Gastroesophageal sphincter (tissue), 4 donors: ENCODE data around the gene MSH5. TPM values are rescaled to one million over a fixed set of nuclear protein-coding genes. Genes with fewer than 3 reads are reported as not detected.

Experiments
- ATAC-seq: fragments of 150-250 bp; one replicate; pipeline ENCODE4 v1.9.1; 2016; ENCODE audit warnings: mild to moderate bottlenecking, moderate library complexity
- H3K27ac ChIP-seq, 4 donors: fragments of 200-600 bp; sonication (generic) in 3 of 4; 1 replicate in 3 of 4; 2 replicates in 1 of 4; pipeline ENCODE4 v1.5.1; 2016 to 2019
- H3K27me3 ChIP-seq: fragments of 200-600 bp; sonication (generic); one replicate; pipeline ENCODE4 v1.5.1; 2019
- H3K36me3 ChIP-seq, 2 donors: fragments of 200-600 bp; sonication (generic); one replicate each; pipeline ENCODE4 v1.5.1; 2019; ENCODE audit warnings: control low read depth in 1 of 2
- H3K4me1 ChIP-seq, 3 donors: fragments of 200-600 bp; sonication (generic); 1 replicate in 2 of 3; 2 replicates in 1 of 3; pipeline ENCODE4 v1.5.1; 2016 to 2019; ENCODE audit warnings: control low read depth in 2 of 3
- H3K4me3 ChIP-seq, 2 donors: fragments of 200-600 bp; sonication (generic); one replicate each; pipeline ENCODE4 v1.5.1; 2019; ENCODE audit warnings: mild to moderate bottlenecking in 1 of 2, moderate library complexity in 1 of 2
- H3K9me3 ChIP-seq, 3 donors: fragments of 200-600 bp; sonication (generic); one replicate each; pipeline ENCODE4 v1.5.1; 2017 to 2019; ENCODE audit warnings: control low read depth in 2 of 3
- CTCF ChIP-seq, 4 experiments: fragments of 200-600 bp in 2 of 4; fragments of 450-650 bp in 2 of 4; sonication (generic) in 1 of 4; IDR thresholded peaks; one replicate each; pipeline ENCODE4 v1.5.1; 2017 to 2019; ENCODE audit warnings: antibody characterized with exemption in 4 of 4, mild to moderate bottlenecking in 2 of 4, moderate library complexity in 2 of 4
- EP300 ChIP-seq: sonication (generic); formaldehyde crosslinking; IDR thresholded peaks from one replicate; pipeline ENCODE4 v1.6.1; 2017; ENCODE audit warnings: antibody characterized with exemption, mild to moderate bottlenecking
- POLR2A ChIP-seq, 2 donors: fragments of 450-650 bp; IDR thresholded peaks; one replicate each; pipeline ENCODE4 v1.6.1; 2017; ENCODE audit warnings: antibody characterized with exemption in 2 of 2, mild to moderate bottlenecking in 2 of 2, moderate library complexity in 1 of 2
- POLR2AphosphoS5 ChIP-seq: sonication (generic); formaldehyde crosslinking; IDR thresholded peaks from one replicate; pipeline ENCODE4 v1.6.1; 2017; ENCODE audit warnings: antibody characterized with exemption
- WGBS, 2 donors: methylation state at CpG; one replicate each; pipeline ENCODE4 v1.1.5; 2018; ENCODE audit warnings: low coverage in 1 of 2; 5-methylcytosine and 5-hydroxymethylcytosine counted together
- total RNA-seq, 4 donors: library from RNA; depleted of rRNA; stranded (reverse); fragments of >200 nt; gene quantifications; one replicate each; pipeline ENCODE4 v1.1.0, GENCODE V29; 2016

The MSH5 gene
- total RNA-seq, 4 donors from 2014 or later = 1.9 to 12.7 (median 6.7) TPM

GRCh38 chr6:31770860-31771259 lies 31.1 kb downstream of the MSH5 start:
- ATAC-seq = no peak
- WGBS, 2 donors = 100% methylated on average over 2 of the region's 2 CpGs

GRCh38 chr6:31771992-31772358 lies 32.2 kb downstream of the MSH5 start:
- TF ChIP-seq POLR2AphosphoS5 (no peak), POLR2A (IDR thresholded peaks at IDR 0.05) (no peak), CTCF (IDR thresholded peaks at IDR 0.05) (no peak), EP300 (no peak)
- peaks cover 0 to 7% (median 5%) of the 10 kb centered on the region in 3 donors for H3K4me1 ChIP-seq
- WGBS, 2 donors = 49 to 66% methylated on average over 3 to 4 of the region's 4 CpGs
- no peak overlapping the region for H3K4me3 ChIP-seq
- H3K9me3 ChIP-seq = no peaks in the 10 kb centered on the region
- H3K36me3 ChIP-seq = no peaks in the 10 kb centered on the region
- ATAC-seq = no peak
- no peaks in the 10 kb centered on the region for H3K27me3 ChIP-seq
- H3K27ac ChIP-seq = no peak overlapping the region

More at GRCh38 chr6:31770860-31771259, 31.1 kb downstream of the MSH5 start:
- Histone ChIP-seq H3K9me3 (no peaks in the 10 kb centered on the region), H3K4me3 (no peak overlapping the region), H3K27ac (no peak overlapping the region), H3K4me1 (peaks cover 0 to 9% (median 3%) of the 10 kb centered on the region in 3 donors), H3K36me3 (no peaks in the 10 kb centered on the region), H3K27me3 (no peaks in the 10 kb centered on the region)
- TF ChIP-seq POLR2AphosphoS5 = no peak

GRCh38 chr6:31775184-31775583 lies 35.4 kb downstream of the MSH5 start:
- no peak for TF ChIP-seq EP300
- TF ChIP-seq POLR2AphosphoS5 = no peak
- no peak for TF ChIP-seq CTCF (IDR thresholded peaks at IDR 0.05)
- TF ChIP-seq POLR2A (IDR thresholded peaks at IDR 0.05) = no peak
- no peaks in the 10 kb centered on the region for H3K27me3 ChIP-seq
- ATAC-seq = no peak
- no peak overlapping the region for H3K27ac ChIP-seq
- no peaks in the 10 kb centered on the region for H3K9me3 ChIP-seq
- H3K4me1 ChIP-seq = peaks cover 0 to 14% (median 10%) of the 10 kb centered on the region in 3 donors
- H3K36me3 ChIP-seq = peaks cover 0 to 23% of the 10 kb centered on the region in 2 donors
- 87% methylated on average over 3 of the region's 4 CpGs; no CpG with 5 or more reads in 1 of the 2 donors for WGBS, 2 donors
- no peak overlapping the region for H3K4me3 ChIP-seq

GRCh38 chr6:31775633-31776484 lies 36.1 kb downstream of the MSH5 start:
- H3K36me3 ChIP-seq = peaks cover 0 to 30% of the 10 kb centered on the region in 2 donors
- ATAC-seq = no peak
- H3K4me1 ChIP-seq = peaks cover 0 to 14% (median 10%) of the 10 kb centered on the region in 3 donors
- H3K27me3 ChIP-seq = no peaks in the 10 kb centered on the region
- H3K9me3 ChIP-seq = no peaks in the 10 kb centered on the region
- peak overlapping the region in 1 of 4 donors; percentile 53 for H3K27ac ChIP-seq
- TF ChIP-seq POLR2A (IDR thresholded peaks at IDR 0.05) = no peak
- no peak for TF ChIP-seq CTCF (IDR thresholded peaks at IDR 0.05)
- no peak for TF ChIP-seq POLR2AphosphoS5
- TF ChIP-seq EP300 = no peak
- H3K4me3 ChIP-seq = no peak overlapping the region
- WGBS, 2 donors = 89 to 100% methylated on average over 1 to 14 of the region's 32 CpGs

GRCh38 chr6:31776485-31776988 lies 36.7 kb downstream of the MSH5 start:
- Histone ChIP-seq H3K27me3 (no peaks in the 10 kb centered on the region), H3K4me3 (peak overlapping the region in 1 of 2 donors; percentile 8), H3K36me3 (peaks cover 0 to 37% of the 10 kb centered on the region in 2 donors), H3K27ac (peak overlapping the region in 2 of 4 donors; percentile 7 to 53), H3K4me1 (peaks cover 0 to 14% (median 10%) of the 10 kb centered on the region in 3 donors), H3K9me3 (no peaks in the 10 kb centered on the region)
- TF ChIP-seq POLR2A (IDR thresholded peaks at IDR 0.05) = no peak
- no peak for TF ChIP-seq EP300
- no peak for TF ChIP-seq POLR2AphosphoS5
- no peak for TF ChIP-seq CTCF (IDR thresholded peaks at IDR 0.05)
- WGBS, 2 donors = 21% methylated on average over 6 of the region's 14 CpGs; no CpG with 5 or more reads in 1 of the 2 donors
- ATAC-seq = no peak
